Prostate gland (tissue), 2 donors: ENCODE data around the gene TSPAN33. TPM values are rescaled to one million over a fixed set of nuclear protein-coding genes. Genes with fewer than 3 reads are reported as not detected.

ENCODE experiments used
- DNase-seq: peaks from one replicate; pipeline ENCODE4 v3.0.0-alpha.2; 2019; ENCODE audit warnings: low spot score
- H3K27ac ChIP-seq, 2 donors: fragments of 200-600 bp; sonication (generic); 2 replicates each; pipeline ENCODE4 v1.5.1; 2017 to 2019
- H3K27me3 ChIP-seq: fragments of 200-600 bp; sonication (generic); replicated peaks from 2 replicates; pipeline ENCODE4 v1.5.1; 2019; ENCODE audit not compliant: insufficient read depth
- H3K36me3 ChIP-seq, 2 donors: fragments of 200-600 bp; sonication (generic); 1 replicate in 1 of 2; 2 replicates in 1 of 2; pipeline versions ENCODE4 v1.5.1 to v1.8.1; 2017 to 2019
- H3K4me1 ChIP-seq: fragments of 200-600 bp; sonication (generic); replicated peaks from 2 replicates; pipeline ENCODE4 v1.5.1; 2019
- H3K4me3 ChIP-seq, 2 donors: fragments of 200-600 bp; sonication (generic); 2 replicates each; pipeline ENCODE4 v1.5.1; 2017 to 2019
- H3K9me3 ChIP-seq: fragments of 200-600 bp; sonication (generic); 2 replicates; pipeline ENCODE4 v1.5.1; 2017
- POLR2A ChIP-seq: fragments of 450-650 bp; IDR thresholded peaks from one replicate; pipeline ENCODE4 v1.6.1; 2016; ENCODE audit warnings: antibody characterized with exemption, mild to moderate bottlenecking
- POLR2AphosphoS5 ChIP-seq: sonication (generic); formaldehyde crosslinking; IDR thresholded peaks from one replicate; pipeline ENCODE4 v1.6.1; 2017; ENCODE audit warnings: antibody characterized with exemption
- WGBS: methylation state at CpG from one replicate; pipeline ENCODE4 v1.1.5; 2018; 5-methylcytosine and 5-hydroxymethylcytosine counted together
- intact Hi-C: fragments of 100-400 bp; cut with DNase I; formaldehyde crosslinking; loops from one replicate; pipeline ENCODE4 v1.14.2; 2022
- total RNA-seq, 2 donors: library from RNA; depleted of rRNA; stranded (reverse); fragments of >200 nt; gene quantifications; one replicate each; pipeline ENCODE4 v1.1.0, GENCODE V29; 2016
- TF ChIP-seq, protein P1 (sequence below), 4 experiments: fragments of 200-600 bp in 2 of 4; fragments of 450-650 bp in 2 of 4; sonication (generic) in 2 of 4; IDR thresholded peaks; 1 replicate in 3 of 4; 2 replicates in 1 of 4; pipeline ENCODE4 v1.5.1; 2016 to 2019; ENCODE audit warnings: antibody characterized with exemption in 4 of 4, mild to moderate bottlenecking in 2 of 4, moderate library complexity in 2 of 4

The TSPAN33 gene
- total RNA-seq, 2 donors from 2014 or later = 8.4 to 47.7 TPM

DNA sequence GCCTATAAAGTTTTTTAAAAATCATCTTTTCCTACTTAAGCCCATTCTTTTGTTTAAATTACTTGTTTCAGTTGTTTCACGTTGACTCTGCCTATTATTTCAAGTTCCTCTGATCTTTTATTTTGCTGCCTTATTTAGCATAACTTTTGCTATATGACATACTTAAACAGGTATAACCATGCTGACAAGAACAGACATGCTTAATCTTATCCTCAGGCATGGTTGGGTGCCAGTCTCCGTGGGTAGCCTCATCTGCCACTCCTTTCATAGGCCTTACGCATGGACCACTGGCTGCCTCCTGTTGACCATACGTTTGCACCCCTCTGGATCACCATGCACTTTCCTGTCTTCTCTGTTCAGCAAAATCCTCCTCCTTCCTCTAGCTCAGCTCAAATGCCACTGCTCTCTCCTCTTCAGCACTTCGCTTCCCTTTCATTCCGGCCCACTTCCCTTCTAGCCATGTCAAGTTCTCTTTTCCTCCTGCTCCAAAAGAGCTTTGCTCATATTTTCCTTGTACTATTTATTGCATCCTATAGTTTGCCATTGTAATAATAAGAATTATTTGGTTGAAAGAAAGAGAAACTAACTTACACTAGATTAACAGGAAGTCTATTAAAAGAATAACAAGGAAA is 10.0 kb upstream of the TSPAN33 start:
- no peaks in the 10 kb centered on the region for H3K4me1 ChIP-seq
- no peaks in the 10 kb centered on the region for H3K9me3 ChIP-seq
- no peak overlapping the region for H3K4me3 ChIP-seq
- H3K36me3 ChIP-seq = no peaks in the 10 kb centered on the region
- H3K27ac ChIP-seq = no peak overlapping the region
- DNase-seq = no peak
- TF ChIP-seq, protein P1, sequence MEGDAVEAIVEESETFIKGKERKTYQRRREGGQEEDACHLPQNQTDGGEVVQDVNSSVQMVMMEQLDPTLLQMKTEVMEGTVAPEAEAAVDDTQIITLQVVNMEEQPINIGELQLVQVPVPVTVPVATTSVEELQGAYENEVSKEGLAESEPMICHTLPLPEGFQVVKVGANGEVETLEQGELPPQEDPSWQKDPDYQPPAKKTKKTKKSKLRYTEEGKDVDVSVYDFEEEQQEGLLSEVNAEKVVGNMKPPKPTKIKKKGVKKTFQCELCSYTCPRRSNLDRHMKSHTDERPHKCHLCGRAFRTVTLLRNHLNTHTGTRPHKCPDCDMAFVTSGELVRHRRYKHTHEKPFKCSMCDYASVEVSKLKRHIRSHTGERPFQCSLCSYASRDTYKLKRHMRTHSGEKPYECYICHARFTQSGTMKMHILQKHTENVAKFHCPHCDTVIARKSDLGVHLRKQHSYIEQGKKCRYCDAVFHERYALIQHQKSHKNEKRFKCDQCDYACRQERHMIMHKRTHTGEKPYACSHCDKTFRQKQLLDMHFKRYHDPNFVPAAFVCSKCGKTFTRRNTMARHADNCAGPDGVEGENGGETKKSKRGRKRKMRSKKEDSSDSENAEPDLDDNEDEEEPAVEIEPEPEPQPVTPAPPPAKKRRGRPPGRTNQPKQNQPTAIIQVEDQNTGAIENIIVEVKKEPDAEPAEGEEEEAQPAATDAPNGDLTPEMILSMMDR (IDR thresholded peaks at IDR 0.05) = no peak
- TF ChIP-seq POLR2A (no peak), POLR2AphosphoS5 (no peak)
- 55% methylated on average over 6 of the region's 6 CpGs for WGBS
- H3K27me3 ChIP-seq = no peaks in the 10 kb centered on the region
- intact Hi-C loops = no loop called here

DNA sequence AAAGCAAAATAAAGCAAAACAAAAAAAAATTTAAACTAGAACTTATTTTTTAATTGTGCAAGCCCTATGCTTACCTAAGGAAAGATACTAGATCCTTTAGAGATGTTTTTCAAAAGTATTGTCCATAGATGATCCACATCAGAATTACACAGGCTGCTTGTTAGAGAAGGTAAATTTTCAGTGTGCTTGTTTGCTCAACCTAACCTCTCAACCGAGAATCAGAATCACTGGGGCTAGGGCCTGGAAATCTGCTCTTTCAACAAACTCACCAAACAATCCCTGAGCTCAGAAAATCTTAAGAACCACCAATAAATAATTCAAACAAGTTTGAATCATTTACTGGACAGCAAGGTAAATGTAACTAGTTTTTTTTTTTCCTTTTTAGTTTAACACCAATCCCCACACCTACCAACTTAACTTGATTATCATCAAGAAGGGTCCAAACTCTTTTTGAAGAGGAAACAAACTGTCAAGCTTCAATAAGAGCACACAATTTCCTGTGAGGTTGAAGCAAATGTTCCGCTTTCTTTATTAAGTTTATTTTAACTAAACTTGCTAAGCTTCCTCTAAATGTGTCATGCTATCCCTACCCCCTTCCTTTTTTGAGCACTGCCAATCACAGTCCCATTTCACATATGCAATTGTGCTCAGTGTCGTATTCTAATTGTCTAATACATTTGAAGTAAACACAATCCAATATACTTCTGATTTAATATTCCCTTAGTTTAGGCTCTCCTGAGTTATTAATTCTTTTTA is 7.4 kb upstream of the TSPAN33 start:
- no peaks in the 10 kb centered on the region for H3K36me3 ChIP-seq
- H3K4me1 ChIP-seq = no peaks in the 10 kb centered on the region
- TF ChIP-seq POLR2A (no peak), POLR2AphosphoS5 (no peak)
- TF ChIP-seq, protein P1 (IDR thresholded peaks at IDR 0.05) = no peak
- no peaks in the 10 kb centered on the region for H3K27me3 ChIP-seq
- 80% methylated on average over 3 of the region's 3 CpGs for WGBS
- DNase-seq = no peak
- H3K27ac ChIP-seq = no peak overlapping the region
- no peak overlapping the region for H3K4me3 ChIP-seq
- intact Hi-C loops = no loop called here
- H3K9me3 ChIP-seq = no peaks in the 10 kb centered on the region

DNA sequence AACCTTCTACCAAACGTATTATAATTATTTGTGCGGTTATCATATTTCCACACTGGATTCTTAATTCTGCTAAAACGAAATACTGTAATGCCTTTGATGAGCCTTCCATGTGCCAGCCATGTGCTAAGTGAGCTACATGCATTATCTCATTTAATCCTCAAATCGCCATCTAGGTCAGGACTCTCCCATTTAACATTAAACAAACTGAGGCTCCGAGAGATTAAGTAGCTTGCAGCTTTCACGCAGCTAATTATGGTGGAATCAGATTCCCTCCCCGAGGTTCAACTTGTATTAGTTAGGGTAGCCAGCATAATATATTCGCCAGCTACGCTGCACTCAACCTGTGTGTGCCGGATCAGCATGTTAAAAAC is 798 bp upstream of the TSPAN33 start:
- no peak overlapping the region for H3K27ac ChIP-seq
- H3K4me1 ChIP-seq = peaks cover 2% of the 10 kb centered on the region
- H3K9me3 ChIP-seq = no peaks in the 10 kb centered on the region
- 44% methylated on average over 10 of the region's 10 CpGs for WGBS
- no peak for DNase-seq
- intact Hi-C loops = no loop called here
- peak overlapping the region in 1 of 2 donors; percentile 47 for H3K4me3 ChIP-seq
- H3K27me3 ChIP-seq = no peaks in the 10 kb centered on the region
- no peak for TF ChIP-seq POLR2AphosphoS5
- TF ChIP-seq, protein P1 (IDR thresholded peaks at IDR 0.05) = no peak
- no peak for TF ChIP-seq POLR2A
- H3K36me3 ChIP-seq = no peaks in the 10 kb centered on the region

DNA sequence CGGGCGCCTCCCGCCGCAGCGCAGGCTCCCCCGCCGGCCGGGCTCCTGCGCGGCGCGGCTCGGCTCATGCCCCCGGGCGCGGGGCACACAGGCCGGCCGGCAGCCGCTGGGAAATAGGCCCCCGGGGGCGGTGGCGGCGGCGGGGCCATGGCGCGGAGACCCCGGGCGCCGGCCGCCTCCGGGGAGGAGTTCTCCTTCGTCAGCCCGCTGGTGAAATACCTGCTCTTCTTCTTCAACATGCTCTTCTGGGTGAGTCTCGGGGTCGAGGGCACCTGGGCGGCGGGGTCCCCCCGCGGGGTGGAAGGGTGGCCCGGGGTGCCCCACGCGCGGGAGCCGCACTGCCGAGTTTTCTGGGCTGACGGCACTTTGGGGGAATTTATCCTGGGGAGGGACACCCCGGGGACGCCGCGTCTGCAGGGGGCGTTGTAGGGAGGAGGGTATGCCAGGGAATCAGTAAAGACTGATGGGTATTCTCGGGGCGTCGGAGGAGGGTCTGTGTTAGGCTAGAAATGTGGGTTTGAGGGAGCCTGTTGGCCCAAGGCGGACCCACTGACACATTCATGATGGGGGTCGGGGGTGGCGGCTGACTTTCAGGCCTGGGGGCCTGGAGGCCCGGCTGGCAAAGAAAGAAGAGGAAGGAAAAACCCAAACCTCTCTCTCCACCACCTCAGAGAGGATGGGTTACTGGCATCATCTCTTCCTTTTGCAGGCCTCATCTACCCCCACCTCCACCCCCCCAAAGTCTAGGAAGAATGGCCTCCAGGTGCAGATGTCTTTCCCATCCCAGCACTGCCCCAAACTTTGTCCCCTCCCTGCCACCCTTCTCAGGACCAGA is 544 bp downstream of the TSPAN33 start:
- intact Hi-C loops = no loop called here
- H3K4me3 ChIP-seq = peak overlapping the region; percentile 40 to 47
- peak overlapping the region in 1 of 2 donors; percentile 39 for H3K27ac ChIP-seq
- no peaks in the 10 kb centered on the region for H3K27me3 ChIP-seq
- 8% methylated on average over 56 of the region's 58 CpGs for WGBS
- no peaks in the 10 kb centered on the region for H3K36me3 ChIP-seq
- peaks cover 2% of the 10 kb centered on the region for H3K4me1 ChIP-seq
- no peak for DNase-seq
- TF ChIP-seq POLR2A = no peak
- TF ChIP-seq, protein P1 (IDR thresholded peaks at IDR 0.05) = peak in 1 of 4 experiments; percentile 4
- H3K9me3 ChIP-seq = no peaks in the 10 kb centered on the region
